Bone marrow (tissue), 2 donors: ENCODE results near the gene POC1B.
"Not testable (repeated sequence)": the region's sequence is repeated elsewhere in the genome, so short reads cannot be mapped to it uniquely, and the experiment has no call there.

Source experiments
- DNase-seq, 2 donors: peaks; one replicate each; lab custom pipeline; 2025; lab: John Stamatoyannopoulos, UW

The POC1B gene

GRCh38 chr12:89464974-89465592 lies 60.8 kb downstream of the POC1B start:
- DNase-seq: no peak

GRCh38 chr12:89461649-89462612 lies 63.9 kb downstream of the POC1B start:
- peak in 1 of 2 donors; percentile 82 for DNase-seq

GRCh38 chr12:89461190-89461589 lies 64.7 kb downstream of the POC1B start:
- no peak for DNase-seq

GRCh38 chr12:89459279-89459678 lies 66.6 kb downstream of the POC1B start:
- DNase-seq: not testable (repeated sequence)

GRCh38 chr12:89456565-89456964 lies 69.3 kb downstream of the POC1B start:
- no peak for DNase-seq

- no peak for DNase-seq
These were observed 71.6 kb downstream of the POC1B start for GRCh38 chr12:89454080-89454848.

- DNase-seq: no peak
These were observed 72.5 kb downstream of the POC1B start for GRCh38 chr12:89453121-89453978.

GRCh38 chr12:89451841-89452251 lies 74.0 kb downstream of the POC1B start:
- no peak for DNase-seq

GRCh38 chr12:89450907-89451306 lies 74.9 kb downstream of the POC1B start:
- no peak for DNase-seq

- no peak for DNase-seq
These were observed 76.9 kb downstream of the POC1B start for GRCh38 chr12:89448951-89449371.

- DNase-seq: no peak
These were observed 77.3 kb downstream of the POC1B start for GRCh38 chr12:89448526-89448925.

- no peak for DNase-seq
These were observed 85.9 kb downstream of the POC1B start for GRCh38 chr12:89439941-89440340.

- no peak for DNase-seq
These were observed 88.6 kb downstream of the POC1B start for GRCh38 chr12:89437231-89437630.

- no peak for DNase-seq
These were observed 89.8 kb downstream of the POC1B start for GRCh38 chr12:89436062-89436461.

- DNase-seq: peak in 1 of 2 donors; percentile 52
These were observed 92.2 kb downstream of the POC1B start for GRCh38 chr12:89433634-89434033.

- DNase-seq: no peak
These were observed 93.5 kb downstream of the POC1B start for GRCh38 chr12:89432396-89432795.

GRCh38 chr12:89429528-89429927 lies 96.3 kb downstream of the POC1B start:
- no peak for DNase-seq

GRCh38 chr12:89427508-89428156 lies 98.2 kb downstream of the POC1B start:
- no peak for DNase-seq

- no peak for DNase-seq
These were observed 101.0 kb downstream of the POC1B start for GRCh38 chr12:89424846-89425245.

GRCh38 chr12:89424389-89424788 lies 101.5 kb downstream of the POC1B start:
- DNase-seq: no peak
